Nephron (organoid): ENCODE data around the gene XRN1.
"Not testable (repeated sequence)": the region's sequence is repeated elsewhere in the genome, so short reads cannot be mapped to it uniquely, and the experiment has no call there.

ENCODE experiments used
- H3K27ac Mint-ChIP-seq, 3 experiments: 2 replicates each; pipeline ENCODE4 v1.8.0; 2020; ENCODE audit warnings: mixed read lengths in 3 of 3, mild to moderate bottlenecking in 2 of 3, moderate library complexity in 1 of 3
- H3K27me3 Mint-ChIP-seq: 2 replicates; pipeline ENCODE4 v1.8.0; 2021; ENCODE audit warnings: low read depth, mild to moderate bottlenecking, moderate library complexity, mixed read lengths
- H3K36me3 Mint-ChIP-seq: 2 replicates; pipeline ENCODE4 v1.8.0; 2020; ENCODE audit warnings: low read depth, mixed read lengths
- H3K4me1 Mint-ChIP-seq: 2 replicates; pipeline ENCODE4 v1.8.0; 2020; ENCODE audit warnings: mixed read lengths
- H3K4me3 Mint-ChIP-seq, 3 experiments: 2 replicates each; pipeline ENCODE4 v1.8.0; 2020; ENCODE audit warnings: mild to moderate bottlenecking in 3 of 3, mixed read lengths in 3 of 3, moderate library complexity in 2 of 3
- H3K9me3 Mint-ChIP-seq: 2 replicates; pipeline ENCODE4 v1.8.0; 2020; ENCODE audit warnings: mixed read lengths
- TF ChIP-seq, protein P1 (sequence below), 3 experiments: fragments of 200-600 bp; sonication (generic); IDR thresholded peaks; one replicate each; pipeline ENCODE4 v1.5.0; 2021; ENCODE audit warnings: antibody characterized with exemption in 3 of 3; ENCODE audit not compliant: unreplicated experiment in 3 of 3

Gene XRN1

DNA sequence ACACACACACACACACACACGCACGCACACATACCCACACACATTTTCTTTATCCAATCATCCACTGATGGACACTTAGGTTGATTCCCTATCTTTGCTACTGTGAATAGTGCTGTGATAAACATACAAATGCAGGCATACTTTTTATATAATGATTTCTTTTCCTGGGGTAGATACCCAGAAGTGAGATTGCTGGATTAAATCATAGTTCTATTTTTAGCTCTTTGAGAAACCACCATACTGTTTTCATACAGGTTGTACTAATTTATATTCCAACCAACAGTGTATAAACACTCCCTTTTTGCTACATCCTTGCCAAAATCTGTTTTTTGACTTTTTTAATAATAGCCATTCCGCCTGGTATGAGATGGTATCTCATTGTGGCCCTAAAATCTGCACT lies 127.9 kb downstream of the XRN1 start:
- TF ChIP-seq, protein P1, sequence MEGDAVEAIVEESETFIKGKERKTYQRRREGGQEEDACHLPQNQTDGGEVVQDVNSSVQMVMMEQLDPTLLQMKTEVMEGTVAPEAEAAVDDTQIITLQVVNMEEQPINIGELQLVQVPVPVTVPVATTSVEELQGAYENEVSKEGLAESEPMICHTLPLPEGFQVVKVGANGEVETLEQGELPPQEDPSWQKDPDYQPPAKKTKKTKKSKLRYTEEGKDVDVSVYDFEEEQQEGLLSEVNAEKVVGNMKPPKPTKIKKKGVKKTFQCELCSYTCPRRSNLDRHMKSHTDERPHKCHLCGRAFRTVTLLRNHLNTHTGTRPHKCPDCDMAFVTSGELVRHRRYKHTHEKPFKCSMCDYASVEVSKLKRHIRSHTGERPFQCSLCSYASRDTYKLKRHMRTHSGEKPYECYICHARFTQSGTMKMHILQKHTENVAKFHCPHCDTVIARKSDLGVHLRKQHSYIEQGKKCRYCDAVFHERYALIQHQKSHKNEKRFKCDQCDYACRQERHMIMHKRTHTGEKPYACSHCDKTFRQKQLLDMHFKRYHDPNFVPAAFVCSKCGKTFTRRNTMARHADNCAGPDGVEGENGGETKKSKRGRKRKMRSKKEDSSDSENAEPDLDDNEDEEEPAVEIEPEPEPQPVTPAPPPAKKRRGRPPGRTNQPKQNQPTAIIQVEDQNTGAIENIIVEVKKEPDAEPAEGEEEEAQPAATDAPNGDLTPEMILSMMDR (IDR thresholded peaks at IDR 0.05; ENCODE audit: unreplicated experiment in 3 of 3): no peak
- no peaks in the 10 kb centered on the region for H3K4me1 Mint-ChIP-seq
- H3K9me3 Mint-ChIP-seq: peaks cover 5% of the 10 kb centered on the region
- no peak overlapping the region for H3K27ac Mint-ChIP-seq
- H3K27me3 Mint-ChIP-seq: no peaks in the 10 kb centered on the region
- H3K36me3 Mint-ChIP-seq: peaks cover 61% of the 10 kb centered on the region
- H3K4me3 Mint-ChIP-seq: no peak overlapping the region

DNA sequence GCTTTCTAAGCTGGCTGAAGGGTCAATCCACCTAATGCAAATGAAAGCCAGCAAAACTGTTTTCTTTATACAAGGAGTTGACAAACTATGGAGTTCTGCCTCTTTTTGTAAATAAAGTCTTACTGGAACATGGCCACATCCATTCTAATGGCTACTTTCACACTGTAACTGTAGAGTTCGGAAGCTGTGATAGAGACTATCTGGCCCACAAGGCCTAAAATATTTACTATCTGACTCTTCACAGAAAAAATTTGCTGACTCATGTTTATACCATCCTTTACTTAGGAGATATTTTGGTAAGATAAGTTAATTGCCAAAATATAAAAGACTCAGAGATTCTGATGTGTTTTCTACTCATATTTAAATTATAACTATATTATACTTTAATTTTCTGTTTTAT lies 128.7 kb downstream of the XRN1 start:
- Mint-ChIP-seq H3K4me1 (no peaks in the 10 kb centered on the region), H3K4me3 (no peak overlapping the region), H3K9me3 (peaks cover 5% of the 10 kb centered on the region), H3K27me3 (no peaks in the 10 kb centered on the region), H3K36me3 (peaks cover 56% of the 10 kb centered on the region), H3K27ac (no peak overlapping the region)
- TF ChIP-seq, protein P1 (IDR thresholded peaks at IDR 0.05; ENCODE audit: unreplicated experiment in 3 of 3): no peak

DNA sequence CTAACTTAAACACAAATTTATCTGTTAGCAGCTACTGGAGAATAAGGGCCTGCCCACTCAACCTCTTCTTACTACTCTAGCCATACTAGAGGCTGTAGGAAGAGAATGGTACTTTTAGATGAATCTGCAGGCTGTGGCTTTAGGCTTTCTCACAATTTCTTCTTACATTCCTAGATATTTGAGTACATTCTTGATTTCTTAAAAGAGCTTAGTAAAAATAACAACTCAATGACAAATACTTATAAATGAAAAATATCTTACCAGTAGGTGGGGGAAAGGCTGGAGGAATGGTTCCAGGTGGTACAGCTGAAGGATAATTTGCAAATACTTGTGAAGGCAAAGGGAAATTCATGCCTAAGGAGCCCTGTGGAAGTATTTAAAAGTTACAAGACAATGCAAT lies 129.5 kb downstream of the XRN1 start:
- Mint-ChIP-seq H3K4me1 (no peaks in the 10 kb centered on the region), H3K36me3 (peaks cover 60% of the 10 kb centered on the region), H3K4me3 (no peak overlapping the region), H3K9me3 (peaks cover 5% of the 10 kb centered on the region), H3K27ac (no peak overlapping the region), H3K27me3 (no peaks in the 10 kb centered on the region)
- TF ChIP-seq, protein P1 (IDR thresholded peaks at IDR 0.05; ENCODE audit: unreplicated experiment in 3 of 3): no peak

DNA sequence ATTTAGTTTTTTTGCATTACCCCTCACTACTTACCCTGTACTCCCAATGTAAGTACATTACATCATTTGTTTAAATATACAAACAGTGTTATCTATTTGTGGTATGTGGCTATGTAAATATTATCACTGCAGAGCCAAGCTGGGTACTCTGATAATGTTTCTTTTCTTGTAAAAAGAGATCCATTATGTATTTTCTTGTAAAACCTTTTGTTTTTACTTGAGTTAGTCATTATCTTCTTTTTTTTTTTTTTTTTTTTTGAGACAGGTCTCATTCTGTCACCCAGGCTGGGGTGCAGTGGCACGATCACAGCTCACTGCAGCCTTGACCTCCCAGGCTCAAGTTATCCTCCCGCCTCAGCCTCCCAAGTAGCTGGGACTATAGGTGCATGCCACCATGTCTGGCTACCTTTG lies 131.9 kb downstream of the XRN1 start:
- not testable (repeated sequence) for H3K27me3 Mint-ChIP-seq, H3K4me1 Mint-ChIP-seq, H3K9me3 Mint-ChIP-seq, H3K27ac Mint-ChIP-seq, H3K4me3 Mint-ChIP-seq
- H3K36me3 Mint-ChIP-seq: peaks cover 61% of the 10 kb centered on the region

DNA sequence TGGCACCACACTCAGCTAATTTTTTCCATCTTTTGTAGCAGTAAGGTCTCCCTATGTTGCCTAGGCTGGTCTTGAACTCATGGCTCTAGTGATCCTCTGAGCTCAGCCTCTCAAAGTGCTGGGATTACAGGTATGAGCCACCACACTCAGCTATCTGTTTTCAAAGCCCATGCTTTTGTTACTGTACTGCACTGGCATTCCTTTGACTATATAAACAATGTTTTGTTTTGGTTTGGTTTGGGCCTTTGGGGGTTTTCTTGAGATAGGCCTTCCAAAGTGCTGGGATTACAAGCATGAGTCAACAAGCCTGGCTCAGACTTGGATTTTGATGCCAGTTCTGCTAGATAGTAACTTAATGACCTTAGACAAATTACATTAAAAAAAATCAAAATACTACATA lies 132.8 kb downstream of the XRN1 start:
- Mint-ChIP-seq H3K27me3 (no peaks in the 10 kb centered on the region), H3K9me3 (no peaks in the 10 kb centered on the region), H3K36me3 (peaks cover 57% of the 10 kb centered on the region), H3K4me1 (no peaks in the 10 kb centered on the region), H3K4me3 (no peak overlapping the region), H3K27ac (no peak overlapping the region)
- TF ChIP-seq, protein P1 (IDR thresholded peaks at IDR 0.05; ENCODE audit: unreplicated experiment in 3 of 3): no peak

DNA sequence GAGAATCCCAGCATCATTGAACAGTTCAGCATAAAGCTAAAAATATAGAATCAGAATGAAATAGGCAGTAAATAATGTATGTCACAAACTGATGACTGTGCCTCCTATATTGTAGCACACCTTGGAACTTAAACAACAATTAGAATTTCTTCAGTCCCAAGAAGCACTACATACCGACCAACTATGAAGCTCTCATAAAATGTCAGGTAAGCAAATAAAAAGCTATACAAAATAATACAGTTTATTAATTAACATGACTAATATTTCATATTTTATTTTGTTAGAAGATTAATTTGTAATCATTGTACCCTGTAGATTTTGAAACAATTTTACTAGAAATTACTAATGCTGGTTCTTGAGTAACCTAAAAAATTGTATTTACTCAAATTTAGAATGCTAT lies 137.4 kb downstream of the XRN1 start:
- TF ChIP-seq, protein P1 (IDR thresholded peaks at IDR 0.05; ENCODE audit: unreplicated experiment in 3 of 3): no peak
- no peaks in the 10 kb centered on the region for H3K27me3 Mint-ChIP-seq
- H3K4me1 Mint-ChIP-seq: peaks cover 4% of the 10 kb centered on the region
- H3K9me3 Mint-ChIP-seq: no peaks in the 10 kb centered on the region
- peaks cover 45% of the 10 kb centered on the region for H3K36me3 Mint-ChIP-seq
- H3K4me3 Mint-ChIP-seq: no peak overlapping the region
- no peak overlapping the region for H3K27ac Mint-ChIP-seq

DNA sequence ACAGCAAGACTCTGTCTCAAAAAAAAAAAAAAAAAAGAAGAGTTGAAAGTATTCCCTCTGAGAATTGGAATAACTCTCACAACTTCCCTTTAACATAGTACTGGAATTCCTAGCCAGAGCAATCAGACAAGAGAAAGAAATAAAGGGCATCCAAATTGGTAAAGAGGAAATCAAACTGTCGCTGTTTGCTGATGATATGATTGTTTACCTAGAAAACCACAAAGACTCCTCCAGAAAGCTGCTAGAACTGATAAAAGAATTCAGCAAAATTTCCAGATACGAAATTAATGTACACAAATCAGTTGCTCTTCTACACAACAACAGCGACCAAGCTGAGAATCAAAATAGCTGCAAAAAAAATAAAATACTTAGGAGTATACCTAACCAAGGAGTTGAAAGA lies 145.0 kb downstream of the XRN1 start:
- H3K27me3 Mint-ChIP-seq, H3K4me3 Mint-ChIP-seq, H3K4me1 Mint-ChIP-seq, H3K27ac Mint-ChIP-seq: not testable (repeated sequence)
- Mint-ChIP-seq H3K9me3 (peaks cover 40% of the 10 kb centered on the region), H3K36me3 (peaks cover 58% of the 10 kb centered on the region)
